GM19193 (cell line): ENCODE measurements around the gene PLA2G4D.

Experiments
- POLR2A ChIP-seq: IDR thresholded peaks from 4 replicates; pipeline ENCODE4 v1.6.1; 2011; ENCODE audit not compliant: insufficient read depth, insufficient read length; ENCODE audit errors: extremely low read depth

Gene PLA2G4D

GRCh38 chr15:42072141-42072685, 22.1 kb downstream of the PLA2G4D start:
- no peak for TF ChIP-seq POLR2A

DNA sequence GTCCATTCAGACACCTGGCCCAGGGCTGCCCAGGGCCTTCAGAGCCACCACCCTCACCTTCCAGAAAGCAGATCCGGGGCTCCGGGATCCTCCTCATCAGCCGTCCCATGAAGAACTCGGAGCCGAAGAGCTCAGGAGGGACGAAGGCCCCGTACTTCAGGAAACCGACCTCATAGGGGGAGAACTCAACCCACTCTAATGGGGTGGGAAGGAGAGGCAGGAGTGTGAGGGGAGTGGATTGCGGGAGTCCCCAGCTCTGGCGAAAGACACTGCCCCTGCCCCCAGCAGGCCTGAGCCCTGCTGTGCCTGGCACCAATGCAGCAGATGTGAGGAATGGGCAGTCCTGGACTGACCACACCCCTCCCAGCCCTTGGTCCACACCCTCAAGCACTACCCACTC, 22.6 kb downstream of the PLA2G4D start:
- TF ChIP-seq POLR2A = no peak

DNA sequence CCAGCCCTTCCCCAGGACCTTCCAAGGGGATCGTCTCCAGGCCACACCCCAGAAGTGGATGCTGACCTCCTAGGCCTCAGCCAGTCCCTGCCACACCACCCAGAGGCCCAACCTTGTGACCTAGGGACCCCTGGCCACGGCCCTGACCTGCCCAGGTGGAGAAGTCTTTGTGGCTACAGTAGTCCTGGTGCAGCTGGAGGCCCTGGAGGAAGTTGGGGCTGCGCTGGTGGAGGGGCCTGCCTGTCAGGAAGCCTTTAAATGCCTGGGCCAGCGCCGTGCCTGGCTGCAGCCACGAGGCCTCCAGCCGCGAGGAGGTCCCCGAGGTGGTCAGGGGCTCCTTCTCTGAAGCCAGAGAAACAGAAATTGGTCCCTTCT, 23.4 kb downstream of the PLA2G4D start:
- no peak for TF ChIP-seq POLR2A

DNA sequence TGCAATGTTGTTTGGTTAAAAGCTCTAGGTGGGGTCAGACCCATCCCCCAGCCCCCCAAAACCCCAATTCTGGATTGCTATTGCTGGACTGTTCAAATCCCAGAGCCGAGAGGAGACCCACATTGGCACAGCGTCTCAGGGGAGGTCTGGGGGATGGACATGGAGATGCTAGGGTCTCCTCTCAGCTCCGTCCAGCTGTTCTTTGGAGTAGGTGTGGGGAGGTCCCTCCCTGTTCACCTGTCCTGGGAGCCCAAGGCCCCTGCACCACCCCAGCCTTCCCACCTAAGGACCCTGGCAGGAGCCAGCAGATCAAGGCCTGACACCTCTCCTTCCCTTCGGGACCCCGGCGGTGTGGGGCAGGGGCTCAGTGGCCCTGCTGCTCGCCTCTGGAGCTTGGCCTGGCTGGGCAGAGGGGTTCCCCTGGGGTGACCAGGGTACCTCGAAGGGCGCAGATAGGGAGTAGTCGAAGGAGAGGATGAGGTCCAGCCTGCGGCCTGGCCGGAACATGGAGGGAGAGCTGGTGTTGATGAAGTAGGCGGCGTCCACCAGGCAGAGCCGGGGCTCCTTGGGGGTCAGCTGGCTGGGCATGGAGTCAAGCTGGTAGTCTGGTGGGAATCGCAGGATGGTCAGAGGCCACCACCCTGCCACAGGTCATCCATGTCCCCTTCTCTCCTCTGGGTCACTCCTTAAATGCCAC, 23.9 kb downstream of the PLA2G4D start:
- no peak for TF ChIP-seq POLR2A

GRCh38 chr15:42069496-42070278, 24.7 kb downstream of the PLA2G4D start:
- no peak for TF ChIP-seq POLR2A

- TF ChIP-seq POLR2A = no peak
Observed at GRCh38 chr15:42069025-42069424, 25.3 kb downstream of the PLA2G4D start.

DNA sequence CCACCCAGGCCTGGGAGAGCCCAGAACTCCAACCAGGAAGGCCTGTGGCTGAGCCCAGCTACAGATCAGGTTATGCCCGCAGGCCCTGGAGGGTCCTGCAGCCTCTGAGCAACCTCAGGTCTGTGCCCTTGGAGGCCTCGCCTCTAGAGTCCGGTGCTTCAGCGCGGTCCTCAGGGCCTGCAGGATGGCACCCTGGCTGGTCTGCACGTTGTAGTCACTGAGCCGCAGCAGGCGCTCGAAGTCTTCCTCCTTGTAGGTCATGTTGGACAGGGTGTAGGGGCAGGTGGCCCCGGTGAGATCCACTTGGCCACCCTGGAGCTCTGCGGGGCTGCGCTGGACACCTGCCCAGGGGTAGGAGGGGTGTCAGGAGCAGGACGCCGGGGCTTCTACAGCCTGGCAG, 25.8 kb downstream of the PLA2G4D start:
- no peak for TF ChIP-seq POLR2A

DNA sequence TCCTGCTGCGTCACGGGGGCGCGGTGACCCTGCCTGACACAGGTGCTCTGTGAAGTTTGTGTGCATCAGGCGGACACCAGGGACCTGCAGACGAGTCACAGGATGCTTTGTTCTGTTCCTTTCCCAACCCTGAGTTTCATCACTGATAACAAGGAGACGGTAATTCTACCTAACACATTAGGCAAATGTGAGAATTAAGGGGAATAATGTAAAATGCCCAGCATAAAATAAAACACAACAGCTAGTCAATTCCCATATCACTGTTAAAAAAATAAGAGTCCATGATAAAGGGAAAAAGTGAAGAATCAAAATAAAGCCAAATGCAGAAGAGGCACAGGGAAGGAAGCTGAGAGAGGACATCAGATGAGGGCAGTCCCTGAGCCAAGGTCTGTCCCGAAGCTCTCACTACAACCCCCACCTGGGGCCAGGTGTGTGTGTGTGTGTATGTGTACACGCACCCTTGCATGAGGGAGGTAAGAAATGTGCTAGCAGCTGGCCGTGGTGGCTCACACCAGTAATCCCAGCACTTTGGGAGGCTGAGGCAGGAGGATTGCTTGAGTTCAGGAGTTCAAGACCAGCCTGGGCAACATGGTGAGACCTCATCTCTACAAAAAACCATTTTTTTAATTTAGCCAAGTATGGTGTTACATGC, 27.5 kb downstream of the PLA2G4D start:
- no peak for TF ChIP-seq POLR2A

GRCh38 chr15:42065468-42065867, 28.9 kb downstream of the PLA2G4D start:
- no peak for TF ChIP-seq POLR2A

GRCh38 chr15:42065033-42065432, 29.3 kb downstream of the PLA2G4D start:
- TF ChIP-seq POLR2A = no peak

- no peak for TF ChIP-seq POLR2A
Observed at GRCh38 chr15:42064271-42064670, 30.1 kb downstream of the PLA2G4D start.

DNA sequence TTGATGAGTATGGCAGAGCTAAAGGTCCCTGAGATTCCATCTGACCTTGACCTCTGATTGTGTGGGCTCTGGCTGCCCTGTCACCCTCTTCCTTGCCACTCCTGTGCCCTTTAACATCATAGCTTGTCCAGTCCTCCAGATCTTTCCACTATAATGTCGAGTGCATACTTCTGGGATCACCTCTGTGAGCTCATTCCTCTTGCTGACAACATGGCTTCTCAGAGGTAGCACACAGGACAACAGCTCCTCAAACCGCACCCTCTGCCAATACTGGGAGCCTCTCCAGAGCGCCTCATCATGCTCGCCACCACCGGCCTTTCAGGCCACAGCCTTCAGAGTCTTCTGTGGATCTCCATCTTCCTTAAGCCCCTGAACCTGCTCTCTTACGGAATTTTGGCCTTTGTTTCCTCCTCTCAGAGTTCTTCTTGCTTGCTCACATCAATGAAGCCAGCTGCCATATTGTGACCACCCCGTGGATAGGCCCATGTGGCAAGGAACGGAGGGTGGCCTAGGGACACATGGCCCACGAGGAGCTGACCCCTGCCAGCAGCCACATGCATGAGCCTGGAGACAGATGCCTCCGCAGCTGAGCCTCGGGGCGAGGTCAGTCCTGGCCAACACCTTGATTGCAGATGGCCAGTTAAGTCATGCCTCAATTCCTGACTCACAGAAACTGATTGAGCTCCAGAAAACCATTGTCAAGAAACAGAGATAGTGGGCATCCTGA, 31.1 kb downstream of the PLA2G4D start:
- TF ChIP-seq POLR2A = no peak

GRCh38 chr15:42062284-42062806, 32.0 kb downstream of the PLA2G4D start:
- no peak for TF ChIP-seq POLR2A

GRCh38 chr15:42060797-42061196, 33.6 kb downstream of the PLA2G4D start:
- TF ChIP-seq POLR2A = no peak

GRCh38 chr15:42060477-42060763, 33.9 kb downstream of the PLA2G4D start:
- no peak for TF ChIP-seq POLR2A
